GM18505 (cell line): ENCODE measurements around the gene PERP.
"Not testable (repeated sequence)": the region's sequence is repeated elsewhere in the genome, so short reads cannot be mapped to it uniquely, and the experiment has no call there.

Experiments
- ATAC-seq: cut with Tn5 transposase; IDR thresholded peaks from one replicate; pipeline ENCODE4 v1.9.1; 2021; ENCODE audit not compliant: unreplicated experiment
- POLR2A ChIP-seq: IDR thresholded peaks from 4 replicates; pipeline ENCODE4 v1.6.1; 2011; ENCODE audit warnings: borderline replicate concordance; ENCODE audit not compliant: insufficient read depth, insufficient read length; ENCODE audit errors: extremely low read depth

Gene PERP

GRCh38 chr6:138098306-138098705, 8.9 kb downstream of the PERP start:
- no peak for ATAC-seq
- no peak for TF ChIP-seq POLR2A

- TF ChIP-seq POLR2A, result no peak
- ATAC-seq, result no peak
Measured at GRCh38 chr6:138094260-138094659, 13.0 kb downstream of the PERP start.

- no peak for ATAC-seq
- no peak for TF ChIP-seq POLR2A
Measured at GRCh38 chr6:138093632-138094031, 13.6 kb downstream of the PERP start.

- ATAC-seq, result no peak
- TF ChIP-seq POLR2A, result no peak
Measured at GRCh38 chr6:138092686-138093085, 14.5 kb downstream of the PERP start.

GRCh38 chr6:138089325-138089724, 17.9 kb downstream of the PERP start:
- no peak for TF ChIP-seq POLR2A
- no peak for ATAC-seq

GRCh38 chr6:138088326-138088762, 18.9 kb downstream of the PERP start:
- no peak for ATAC-seq
- no peak for TF ChIP-seq POLR2A

- ATAC-seq, result no peak
- no peak for TF ChIP-seq POLR2A
Measured at GRCh38 chr6:138087593-138088325, 19.5 kb downstream of the PERP start.

GRCh38 chr6:138086573-138087196, 20.5 kb downstream of the PERP start:
- no peak for ATAC-seq
- no peak for TF ChIP-seq POLR2A

GRCh38 chr6:138085839-138086222, 21.4 kb downstream of the PERP start:
- no peak for ATAC-seq
- TF ChIP-seq POLR2A, result no peak

- no peak for TF ChIP-seq POLR2A
- no peak for ATAC-seq
Measured at GRCh38 chr6:138084904-138085838, 22.0 kb downstream of the PERP start.

GRCh38 chr6:138082232-138082631, 25.0 kb downstream of the PERP start:
- no peak for TF ChIP-seq POLR2A
- ATAC-seq, result no peak

- ATAC-seq, result not testable (repeated sequence)
Measured at GRCh38 chr6:138079556-138079955, 27.7 kb downstream of the PERP start.

- no peak for TF ChIP-seq POLR2A
- no peak for ATAC-seq
Measured at GRCh38 chr6:138078491-138078890, 28.7 kb downstream of the PERP start.
